LHCN-M2 (cell line): Measurements from ENCODE around the gene DCTN1. TPM values are rescaled to one million over a fixed set of nuclear protein-coding genes. Genes with fewer than 3 reads are reported as not detected.
"Not testable (repeated sequence)": the region's sequence is repeated elsewhere in the genome, so short reads cannot be mapped to it uniquely, and the experiment has no call there.

ENCODE experiments used
- DNase-seq: peaks from one replicate; pipeline ENCODE4 v3.0.0-alpha.2; 2012; ENCODE audit warnings: low read depth
- polyA plus RNA-seq: library from polyadenylated mRNA; unstranded; fragments of >200 nt; gene quantifications from one replicate; pipeline ENCODE4 v1.2.1, GENCODE V29; 2012; ENCODE audit warnings: missing spikeins
- total RNA-seq: library from RNA; depleted of rRNA; stranded (reverse); fragments of >200 nt; gene quantifications from 2 replicates; pipeline ENCODE4 v1.2.3, GENCODE V29; 2014; rRNA removed

Gene DCTN1
- total RNA-seq = 117 and 126 TPM in 2 replicates
- polyA plus RNA-seq = 193 TPM

- DNase-seq = peak; percentile 54
These were observed at the start of gene DCTN1 for GRCh38 chr2:74379851-74380789. Gene DCTN1 (minus strand): TSS chr2:74380311. CDS start chr2:74380037, 274 bp downstream.

DNA sequence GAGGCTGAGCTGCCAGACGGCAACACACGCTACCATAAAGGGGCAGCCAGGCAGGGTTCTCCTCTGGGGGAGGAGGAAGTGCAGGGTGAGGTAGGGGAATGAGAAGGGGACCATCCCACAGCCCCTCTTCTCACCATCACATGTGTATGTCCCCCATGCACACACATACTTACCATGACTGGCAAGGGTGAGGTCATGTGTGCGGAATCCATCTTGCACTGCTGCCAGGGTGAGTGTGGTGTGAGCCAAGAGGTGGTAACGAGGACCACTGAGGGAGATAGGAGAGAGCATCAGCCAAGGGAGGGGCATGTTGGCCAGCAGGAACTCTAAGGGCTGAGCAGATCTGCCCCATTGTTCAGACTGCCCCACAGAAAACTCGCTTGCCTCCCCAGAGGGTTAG lies 48.6 kb upstream of the DCTN1 start:
- DNase-seq = no peak

- DNase-seq = no peak
These were observed 47.4 kb upstream of the DCTN1 start for GRCh38 chr2:74427551-74427950.

DNA sequence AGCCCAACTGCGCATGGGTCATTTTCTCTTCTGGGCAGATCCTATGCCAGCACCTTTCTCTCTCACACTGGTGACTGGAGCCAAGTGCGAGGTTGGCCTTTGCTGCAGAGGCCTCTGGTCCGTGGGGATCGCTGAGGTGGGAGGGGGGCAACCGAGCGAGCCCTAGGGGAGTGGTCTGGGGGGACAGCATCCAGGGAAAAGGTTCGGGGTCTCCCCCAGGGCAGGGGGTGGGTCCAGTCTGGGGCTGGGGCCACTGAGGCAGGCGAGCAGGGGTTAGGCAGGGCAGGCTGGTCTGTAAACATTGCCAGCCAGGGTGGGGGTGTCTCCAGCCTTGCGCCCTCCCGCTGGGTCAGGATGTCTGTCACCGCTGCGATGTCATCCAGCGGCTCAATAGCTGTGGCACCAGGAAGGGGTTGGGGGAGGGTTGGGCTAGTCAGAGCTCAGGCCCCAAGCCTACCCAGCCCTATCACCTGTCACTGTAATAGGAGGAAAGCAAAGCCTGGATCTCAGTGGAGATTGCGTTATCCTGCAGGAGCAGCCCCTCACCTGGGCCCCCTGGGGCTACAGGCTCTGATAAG lies 46.2 kb upstream of the DCTN1 start:
- no peak for DNase-seq

DNA sequence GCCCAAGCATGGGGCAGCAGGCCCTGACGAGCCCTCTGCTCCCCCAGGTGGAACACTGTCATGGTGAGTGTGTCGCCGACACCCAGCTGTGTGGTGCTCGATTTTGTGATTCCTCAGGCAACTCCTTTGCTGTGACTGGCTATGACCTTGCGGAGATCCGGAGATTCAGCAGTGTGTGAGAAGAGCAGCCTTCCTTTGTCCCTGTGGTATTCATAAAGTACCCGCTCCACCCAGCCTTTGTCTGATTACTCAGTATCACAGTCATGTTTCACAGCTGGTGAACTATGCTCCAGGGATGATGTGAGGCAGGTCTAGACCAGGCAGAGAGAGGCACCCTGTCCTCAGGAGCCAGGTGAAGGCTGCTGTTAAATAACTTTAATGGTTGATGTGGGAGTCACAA lies 45.4 kb upstream of the DCTN1 start:
- DNase-seq = peak; percentile 61

DNA sequence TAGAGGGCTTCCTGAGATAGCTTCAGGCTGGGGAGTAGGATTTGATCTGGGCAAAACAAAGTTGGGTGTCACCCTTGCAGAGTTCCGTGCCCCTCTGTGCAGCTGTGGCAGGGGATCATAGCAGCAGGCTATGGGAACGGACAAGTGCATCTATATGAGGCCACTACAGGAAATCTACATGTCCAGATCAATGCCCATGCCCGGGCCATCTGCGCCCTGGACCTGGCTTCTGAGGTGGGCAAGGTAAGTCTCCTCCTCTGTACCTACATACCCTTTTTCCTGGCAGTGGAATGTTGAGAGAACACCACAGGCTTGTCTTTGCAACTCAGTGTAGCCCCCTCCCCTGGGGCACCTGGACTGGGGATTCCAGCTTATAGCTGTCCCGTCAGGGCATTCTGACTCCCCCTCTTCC lies 44.9 kb upstream of the DCTN1 start:
- DNase-seq = no peak

DNA sequence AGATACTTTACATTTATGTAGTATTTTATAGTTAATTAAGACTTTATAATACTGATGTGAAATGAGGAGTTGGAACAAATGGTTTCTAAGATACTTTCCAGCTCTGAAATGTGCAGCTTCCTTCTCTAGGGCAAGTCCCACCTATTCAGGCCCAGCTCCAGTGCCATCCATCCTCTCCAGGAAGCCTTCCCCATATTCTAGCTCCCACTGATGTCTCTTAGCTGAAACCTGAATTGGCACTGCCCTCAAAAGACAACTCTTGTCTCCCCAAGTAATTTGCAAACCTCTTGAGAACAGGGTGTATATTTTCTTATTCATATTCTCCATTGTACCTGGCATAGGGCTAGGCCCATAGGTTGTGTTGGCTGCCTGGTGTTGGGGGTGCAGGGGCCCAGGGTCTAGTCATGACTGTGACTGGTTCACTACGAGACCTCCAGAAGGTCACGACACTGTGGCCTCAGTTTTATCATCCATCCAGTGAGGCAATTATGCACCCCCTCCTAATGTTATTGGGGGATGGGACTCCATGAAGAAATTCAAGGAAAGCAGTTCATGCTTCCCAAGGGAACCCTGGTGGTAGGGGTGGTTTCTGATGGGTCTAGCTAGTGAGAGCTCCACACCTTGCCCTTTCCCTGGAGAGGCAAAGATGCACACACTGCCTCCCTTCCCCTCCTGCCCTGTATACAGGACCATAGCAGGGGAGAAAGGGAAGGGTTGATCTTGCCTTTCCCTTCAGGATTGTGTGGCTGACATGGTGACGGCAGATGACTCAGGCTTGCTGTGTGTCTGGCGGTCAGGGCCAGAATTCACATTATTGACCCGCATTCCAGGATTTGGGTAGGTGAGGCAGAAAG lies 44.3 kb upstream of the DCTN1 start:
- DNase-seq = peak; percentile 47

GRCh38 chr2:74423231-74424095 lies 43.4 kb upstream of the DCTN1 start:
- DNase-seq = no peak

GRCh38 chr2:74421221-74421870 lies 41.2 kb upstream of the DCTN1 start, which contains the start of the genes C2orf81 and WDR54:
Gene C2orf81 (minus strand): TSS chr2:74421619. CDS start chr2:74421560, 59 bp downstream.
Gene WDR54 (plus strand): TSS chr2:74421730. CDS start chr2:74422154, 424 bp downstream.
- peak; percentile 84 for DNase-seq

GRCh38 chr2:74420443-74421103 lies 40.5 kb upstream of the DCTN1 start:
- DNase-seq = not testable (repeated sequence)

GRCh38 chr2:74420006-74420405 lies 39.9 kb upstream of the DCTN1 start:
- no peak for DNase-seq

DNA sequence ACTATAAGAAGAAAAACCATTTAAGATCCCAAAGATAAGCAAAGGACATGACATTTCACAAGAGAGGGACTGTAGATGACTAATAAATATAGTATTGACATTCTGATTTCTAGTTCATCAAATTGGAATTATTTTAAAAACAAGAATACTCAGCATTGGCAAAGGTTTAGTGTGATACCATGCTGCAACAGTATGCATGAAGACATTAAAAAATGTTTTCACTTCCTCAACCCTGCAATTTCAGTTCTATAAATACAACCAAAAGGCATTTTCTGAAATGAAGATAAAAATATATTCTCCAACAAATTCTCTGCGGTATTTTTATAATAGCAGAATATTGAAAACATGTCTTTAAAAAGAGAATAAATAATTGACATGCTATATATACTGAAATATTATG lies 39.2 kb upstream of the DCTN1 start:
- no peak for DNase-seq

GRCh38 chr2:74418312-74418711 lies 38.2 kb upstream of the DCTN1 start:
- DNase-seq = no peak

DNA sequence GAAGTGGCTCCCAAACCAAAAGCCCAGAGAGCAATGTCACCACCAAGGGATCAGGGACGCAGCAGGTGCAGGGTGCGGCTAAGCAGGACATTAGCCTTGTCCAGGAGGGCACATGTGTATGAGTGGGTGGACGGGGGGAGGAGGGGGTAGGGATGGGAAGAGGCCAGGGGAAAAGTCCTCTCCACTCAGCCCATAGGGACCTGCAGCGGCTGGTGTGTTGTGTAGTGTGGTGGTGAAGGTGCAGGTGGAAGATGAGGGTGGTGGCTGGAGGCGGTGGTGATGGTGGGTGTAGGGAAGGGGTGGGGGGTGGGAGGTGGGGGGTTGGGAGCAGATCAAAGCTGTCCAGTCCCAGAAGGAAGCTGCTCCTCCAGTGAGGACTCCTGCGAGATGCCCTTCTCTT lies 37.7 kb upstream of the DCTN1 start:
- no peak for DNase-seq

- no peak for DNase-seq
These were observed 37.1 kb upstream of the DCTN1 start for GRCh38 chr2:74417197-74417596.

DNA sequence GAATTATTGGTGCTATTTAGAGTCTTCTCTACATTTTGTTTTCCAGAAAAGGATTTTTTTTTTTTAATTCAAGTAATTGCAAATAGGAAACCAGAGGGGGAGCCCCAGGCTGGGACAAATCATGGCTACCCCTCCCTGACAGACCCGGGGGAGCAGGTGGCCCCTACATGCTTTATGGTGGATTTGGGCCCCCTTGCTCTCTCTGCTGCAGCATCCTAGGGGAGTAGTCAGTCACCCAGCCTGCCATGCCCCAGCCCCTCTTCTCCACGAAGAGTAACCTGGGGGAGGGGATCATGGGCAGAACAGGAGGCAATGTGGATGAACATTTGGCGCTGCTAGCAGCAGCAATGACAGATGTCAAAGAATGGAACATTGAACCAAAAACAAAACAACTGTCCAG lies 36.7 kb upstream of the DCTN1 start:
- peak; percentile 10 for DNase-seq

GRCh38 chr2:74415762-74416395 lies 35.8 kb upstream of the DCTN1 start:
- DNase-seq = no peak

DNA sequence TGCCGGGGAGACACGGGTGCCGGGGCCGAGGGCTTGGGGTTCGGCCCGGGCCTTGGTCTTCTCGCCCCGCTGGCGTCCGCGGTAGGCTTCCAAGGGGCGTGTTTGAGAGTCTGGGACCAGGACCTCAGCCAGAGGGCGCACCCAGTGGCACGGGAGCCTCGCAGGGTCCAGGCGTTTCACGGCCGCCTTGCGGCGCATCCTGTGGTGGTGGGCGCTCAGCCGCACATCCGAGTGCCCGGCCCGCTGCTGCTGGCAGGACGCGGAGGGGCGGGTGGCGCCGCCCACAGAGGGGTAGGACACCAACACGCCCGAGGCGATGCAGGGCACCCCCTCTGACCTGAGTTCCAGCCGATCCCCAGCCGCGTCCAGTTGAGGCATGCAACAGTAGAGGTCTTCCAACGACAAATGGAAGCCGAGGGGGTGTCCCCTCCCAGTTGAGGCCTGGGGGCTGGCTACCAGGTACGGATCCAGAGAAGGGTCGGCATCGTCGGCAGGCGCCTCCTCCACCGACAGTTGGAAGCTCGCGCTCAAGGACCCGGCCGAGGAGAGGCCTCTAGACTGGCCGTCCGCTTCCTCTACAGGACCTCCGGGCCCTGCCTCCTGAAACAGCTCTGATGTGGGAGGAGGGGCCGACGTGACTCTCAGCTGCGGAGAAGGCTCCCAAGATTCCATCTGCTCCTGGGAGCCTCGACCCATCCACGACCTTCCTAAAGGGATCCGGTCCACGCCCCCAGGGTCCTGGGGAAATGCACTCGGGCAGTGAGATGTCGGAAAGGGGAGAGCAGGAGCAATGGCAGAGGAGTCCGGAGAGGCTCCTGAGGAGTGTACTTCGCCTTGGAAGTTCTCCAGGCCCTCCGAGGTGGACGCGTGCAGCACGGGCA lies 35.0 kb upstream of the DCTN1 start:
- DNase-seq = peak; percentile 8
